Measurements from ENCODE around the gene DEXI. TPM values are rescaled to one million over a fixed set of nuclear protein-coding genes. Genes with fewer than 3 reads are reported as not detected.

DEXI gene
- total and polyA plus RNA-seq, 2 of the 13 experiments (the other 11 are each of a cell fraction or from before 2014, with no cell fraction given) = 51.5 to 70.4 TPM

GRCh38 chr16:10979717-10980601, 37.7 kb upstream of the DEXI start (continued):
- no peak for TF ChIP-seq ATF2 (CRISPR knock-in tag; IDR thresholded peaks at IDR 0.05)
- no peak for TF ChIP-seq SOX6 (IDR thresholded peaks at IDR 0.05)
- TF ChIP-seq SOX6 (CRISPR knock-in tag; IDR thresholded peaks at IDR 0.05) = 0 out of 2 replicates have a peak, but pooled peaks have one; percentile 37
- no peak for TF ChIP-seq ZBTB7A (CRISPR knock-in tag; IDR thresholded peaks at IDR 0.05)
- TF ChIP-seq DPF2 (CRISPR knock-in tag; IDR thresholded peaks at IDR 0.05; ENCODE audit: borderline replicate concordance, low read depth) = no peak
- TF ChIP-seq DZIP1 (CRISPR knock-in tag; IDR thresholded peaks at IDR 0.05) = no peak
- TF ChIP-seq ZNF326 (CRISPR knock-in tag; IDR thresholded peaks at IDR 0.05; ENCODE audit: borderline replicate concordance) = no peak
- TF ChIP-seq MXD1 (CRISPR knock-in tag; IDR thresholded peaks at IDR 0.05) = no peak
- TF ChIP-seq ZNF639 (CRISPR knock-in tag; conservative IDR thresholded peaks at IDR 0.05) = no peak
- no peak for TF ChIP-seq ZNF589 (CRISPR knock-in tag; conservative IDR thresholded peaks at IDR 0.05)
- TF ChIP-seq ZNF44 (CRISPR knock-in tag; IDR thresholded peaks at IDR 0.05) = no peak
- no peak for TF ChIP-seq MAZ (IDR thresholded peaks at IDR 0.05; ENCODE audit: borderline replicate concordance, low read depth, low read length)
- TF ChIP-seq MAZ (CRISPR knock-in tag; IDR thresholded peaks at IDR 0.05; ENCODE audit: low read depth) = no peak
- TF ChIP-seq PAWR (CRISPR knock-in tag; IDR thresholded peaks at IDR 0.05; ENCODE audit: borderline replicate concordance) = no peak
- TF ChIP-seq ZNF567 (CRISPR knock-in tag; IDR thresholded peaks at IDR 0.05; ENCODE audit: borderline replicate concordance) = no peak
- no peak for TF ChIP-seq ZNF580 (CRISPR knock-in tag; IDR thresholded peaks at IDR 0.05; ENCODE audit: borderline replicate concordance, low read depth)
- TF ChIP-seq ZNF652 (CRISPR knock-in tag; IDR thresholded peaks at IDR 0.05; ENCODE audit: borderline replicate concordance, low read depth) = no peak
- TF ChIP-seq ARID5B (CRISPR knock-in tag; IDR thresholded peaks at IDR 0.05) = no peak
- no peak for TF ChIP-seq HNRNPH1 (optimal IDR thresholded peaks at IDR 0.05; ENCODE audit: low read depth, low read length)
